ENCODE measurements around the gene SLC8B1. TPM values are rescaled to one million over a fixed set of nuclear protein-coding genes. Genes with fewer than 3 reads are reported as not detected.

SLC8B1 gene
- total RNA-seq, 1 experiment from 2014 or later: 30.9 TPM

GRCh38 chr12:113348849-113349536 lies 14.1 kb upstream of the SLC8B1 start:
- Histone ChIP-seq H3K9me3 (ENCODE audit: control insufficient read depth in 1 of 2, insufficient read depth in 1 of 2, low read depth in 1 of 2, low read length in 2 of 2) (no peaks in the 10 kb centered on the region), H3K27ac (ENCODE audit: low read depth, low read length) (no peak overlapping the region), H3K79me2 (ENCODE audit: insufficient read depth, low read length) (no peaks in the 10 kb centered on the region), H3K4me1 (ENCODE audit: control insufficient read depth in 1 of 2, insufficient read depth in 2 of 2, low read length in 2 of 2) (no peaks in the 10 kb centered on the region), H3K36me3 (ENCODE audit: control insufficient read depth in 1 of 2, insufficient read depth in 2 of 2, low read length in 2 of 2) (no peaks in the 10 kb centered on the region), H3K9me2 (ENCODE audit: insufficient read depth) (no peaks in the 10 kb centered on the region), H3K4me2 (ENCODE audit: low read length) (no peak overlapping the region), H4K20me1 (ENCODE audit: insufficient read depth) (no peaks in the 10 kb centered on the region), H3K4me3 (replicated peaks in 1 of 2; ENCODE audit: low read depth in 1 of 2, low read length in 2 of 2) (no peak overlapping the region), H3K9ac (ENCODE audit: low read length) (no peak overlapping the region), H3K27me3 (ENCODE audit: insufficient read depth, low read length) (no peaks in the 10 kb centered on the region), H2AFZ (ENCODE audit: low read depth, low read length, poor library complexity, severe bottlenecking) (no peak overlapping the region)
- ChIA-PET RAD21 (ENCODE audit: low non-redundant PET in 1 of 2, low total read pairs in 2 of 2, uncharacterized antibody in 2 of 2, unreplicated experiment in 2 of 2) (no interaction called here), POLR2A (no interaction called here), CTCF (no interaction called here)
- ATAC-seq (no peak), DNase-seq (ENCODE audit: low read depth, low spot score) (no peak)
- TF ChIP-seq YY1 (IDR thresholded peaks at IDR 0.05; ENCODE audit: extremely low read depth, insufficient replicate concordance, low read depth, low read length) (no peak), REST (IDR thresholded peaks at IDR 0.05; ENCODE audit: low read depth) (no peak)
- TF ChIP-seq, protein P1, sequence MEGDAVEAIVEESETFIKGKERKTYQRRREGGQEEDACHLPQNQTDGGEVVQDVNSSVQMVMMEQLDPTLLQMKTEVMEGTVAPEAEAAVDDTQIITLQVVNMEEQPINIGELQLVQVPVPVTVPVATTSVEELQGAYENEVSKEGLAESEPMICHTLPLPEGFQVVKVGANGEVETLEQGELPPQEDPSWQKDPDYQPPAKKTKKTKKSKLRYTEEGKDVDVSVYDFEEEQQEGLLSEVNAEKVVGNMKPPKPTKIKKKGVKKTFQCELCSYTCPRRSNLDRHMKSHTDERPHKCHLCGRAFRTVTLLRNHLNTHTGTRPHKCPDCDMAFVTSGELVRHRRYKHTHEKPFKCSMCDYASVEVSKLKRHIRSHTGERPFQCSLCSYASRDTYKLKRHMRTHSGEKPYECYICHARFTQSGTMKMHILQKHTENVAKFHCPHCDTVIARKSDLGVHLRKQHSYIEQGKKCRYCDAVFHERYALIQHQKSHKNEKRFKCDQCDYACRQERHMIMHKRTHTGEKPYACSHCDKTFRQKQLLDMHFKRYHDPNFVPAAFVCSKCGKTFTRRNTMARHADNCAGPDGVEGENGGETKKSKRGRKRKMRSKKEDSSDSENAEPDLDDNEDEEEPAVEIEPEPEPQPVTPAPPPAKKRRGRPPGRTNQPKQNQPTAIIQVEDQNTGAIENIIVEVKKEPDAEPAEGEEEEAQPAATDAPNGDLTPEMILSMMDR (IDR thresholded peaks at IDR 0.05 in 2 of 3, conservative IDR thresholded peaks at IDR 0.05 in 1 of 3; ENCODE audit: borderline replicate concordance in 1 of 3, insufficient read depth in 1 of 3, low read depth in 2 of 3, low read length in 2 of 3): no peak
- no TSS peak for BruUV-seq (replicated peaks)
- intact Hi-C loops (cut with micrococcal nuclease): no loop called here
